Measurements from ENCODE around the gene TCN1. TPM values are rescaled to one million over a fixed set of nuclear protein-coding genes. Genes with fewer than 3 reads are reported as not detected.

The TCN1 gene
- total and polyA plus RNA-seq, 8 donors = 0.10 to 1.8 (median 0.35) TPM; not detected in 2

- Histone ChIP-seq H3K4me1 (peaks cover 4 to 34% of the 10 kb centered on the region in 2 donors), H3K9me3 (no peaks in the 10 kb centered on the region), H3K27me3 (no peaks in the 10 kb centered on the region), H3K27ac (peak within 1 kb of the TSS; percentile 83 to 94), H3K36me3 (peaks cover 0 to 29% of the 10 kb centered on the region in 2 donors), H3K4me3 (peak within 1 kb of the TSS; percentile 73 to 74)
- peak; percentile 84 to 95 (median 89) for DNase-seq
- intact Hi-C loops (cut with DNase I) = no loop called here
- peak; percentile 99 for ATAC-seq
- TF ChIP-seq CTCF (IDR thresholded peaks at IDR 0.05) = no peak
These were observed 55.9 kb downstream of the TCN1 start, which contains the start of gene MRPL16 for GRCh38 chr11:59810189-59810910. TSS of gene MRPL16 (minus strand) at chr11:59810778. CDS start at chr11:59810658, 120 bp downstream.

GRCh38 chr11:59807047-59807610 lies 59.2 kb downstream of the TCN1 start:
- Histone ChIP-seq H3K27me3 (no peaks in the 10 kb centered on the region), H3K4me1 (peaks cover 4 to 25% of the 10 kb centered on the region in 2 donors), H3K36me3 (peaks cover 0 to 59% of the 10 kb centered on the region in 2 donors), H3K9me3 (no peaks in the 10 kb centered on the region), H3K27ac (no peak overlapping the region), H3K4me3 (no peak overlapping the region)
- intact Hi-C loops (cut with DNase I) = no loop called here
- no peak for DNase-seq
- no peak for TF ChIP-seq CTCF (IDR thresholded peaks at IDR 0.05)
- ATAC-seq = no peak

- Histone ChIP-seq H3K27me3 (no peaks in the 10 kb centered on the region), H3K9me3 (no peaks in the 10 kb centered on the region), H3K4me3 (no peak overlapping the region), H3K4me1 (peaks cover 0 to 11% of the 10 kb centered on the region in 2 donors), H3K27ac (no peak overlapping the region), H3K36me3 (peaks cover 0 to 84% of the 10 kb centered on the region in 2 donors)
- intact Hi-C loops (cut with DNase I) = no loop called here
- no peak for ATAC-seq
- DNase-seq = no peak
- no peak for TF ChIP-seq CTCF (IDR thresholded peaks at IDR 0.05)
These were observed 62.2 kb downstream of the TCN1 start for GRCh38 chr11:59804061-59804460.

Other genes starting within 250 kb of the TCN1 start
- gene PATL1, start 197.4 kb downstream of the TCN1 start, total RNA-seq = 10 to 100 TPM; 27.8 to 42.6 TPM
- 10 to 100 TPM; 36.8 to 45.0 (median 41.0) TPM for gene PATL1, start 197.4 kb downstream of the TCN1 start, polyA plus RNA-seq (ENCODE audit: insufficient read length in 6 of 6)
- not detected for gene OR10V1, start 152.6 kb downstream of the TCN1 start, total RNA-seq
- not detected for gene OR10V1, start 152.6 kb downstream of the TCN1 start, polyA plus RNA-seq (ENCODE audit: insufficient read length in 6 of 6)
- 10 to 100 TPM; 65.9 to 66.7 TPM for gene STX3, start 111.1 kb downstream of the TCN1 start, total RNA-seq
- gene STX3, start 111.1 kb downstream of the TCN1 start, polyA plus RNA-seq (ENCODE audit: insufficient read length in 6 of 6) = 10 to 100 TPM; 26.8 to 33.5 (median 29.6) TPM
- 10 to 100 TPM; 32.9 to 35.6 TPM for gene MRPL16, start 55.7 kb downstream of the TCN1 start, total RNA-seq
- gene MRPL16, start 55.7 kb downstream of the TCN1 start, polyA plus RNA-seq (ENCODE audit: insufficient read length in 6 of 6) = 10 to 100 TPM; 49.6 to 56.5 (median 52.6) TPM
- gene CBLIF, start 21.0 kb downstream of the TCN1 start, total RNA-seq = not detected
- under 1 TPM in 1 of 6 donors, not detected in 5; 0.24 TPM for gene CBLIF, start 21.0 kb downstream of the TCN1 start, polyA plus RNA-seq (ENCODE audit: insufficient read length in 6 of 6)
- not detected for gene OOSP3, start 12.3 kb upstream of the TCN1 start, total RNA-seq
- gene OOSP3, start 12.3 kb upstream of the TCN1 start, polyA plus RNA-seq (ENCODE audit: insufficient read length in 6 of 6) = not detected
- not detected for gene OOSP1, start 71.9 kb upstream of the TCN1 start, total RNA-seq
- under 1 TPM in 2 of 6 donors, not detected in 4; 0.27 to 0.31 TPM for gene OOSP1, start 71.9 kb upstream of the TCN1 start, polyA plus RNA-seq (ENCODE audit: insufficient read length in 6 of 6)
- not detected for gene OOSP4A, start 97.5 kb upstream of the TCN1 start, total RNA-seq
- not detected for gene OOSP4A, start 97.5 kb upstream of the TCN1 start, polyA plus RNA-seq (ENCODE audit: insufficient read length in 6 of 6)
- not detected for gene OOSP4B, start 150.7 kb upstream of the TCN1 start, total RNA-seq
- not detected for gene OOSP4B, start 150.7 kb upstream of the TCN1 start, polyA plus RNA-seq (ENCODE audit: insufficient read length in 6 of 6)
- gene OOSP2, start 173.9 kb upstream of the TCN1 start, total RNA-seq = not detected
- gene OOSP2, start 173.9 kb upstream of the TCN1 start, polyA plus RNA-seq (ENCODE audit: insufficient read length in 6 of 6) = not detected
- gene MS4A3, start 190.2 kb upstream of the TCN1 start, total RNA-seq = under 1 TPM in 1 of 2 donors, not detected in 1; 0.73 TPM
- gene MS4A3, start 190.2 kb upstream of the TCN1 start, polyA plus RNA-seq (ENCODE audit: insufficient read length in 6 of 6) = 1 to 10 TPM in 5 of 6 donors, under 1 TPM in 1; 0.99 to 2.3 (median 1.3) TPM
- 1 to 10 TPM; 3.3 to 6.1 TPM for gene MS4A2, start 222.2 kb upstream of the TCN1 start, total RNA-seq
- gene MS4A2, start 222.2 kb upstream of the TCN1 start, polyA plus RNA-seq (ENCODE audit: insufficient read length in 6 of 6) = under 1 TPM in 5 of 6 donors, not detected in 1; 0.04 to 0.11 (median 0.08) TPM